Sigmoid colon (tissue), 7 donors: ENCODE data around the gene RBFOX2. TPM values are rescaled to one million over a fixed set of nuclear protein-coding genes. Genes with fewer than 3 reads are reported as not detected.

Experiments used
- DNase-seq: peaks from one replicate; pipeline ENCODE4 v3.0.0-alpha.2; 2019
- H3K27ac ChIP-seq, 4 donors: fragments of 200-600 bp; sonication (generic); one replicate each; pipeline ENCODE4 v1.5.1; 2016 to 2019; ENCODE audit warnings: mild to moderate bottlenecking in 1 of 4
- H3K27me3 ChIP-seq, 3 donors: fragments of 200-600 bp; sonication (generic); one replicate each; pipeline ENCODE4 v1.5.1; 2019; ENCODE audit warnings: mild to moderate bottlenecking in 1 of 3
- H3K36me3 ChIP-seq, 4 donors: fragments of 200-600 bp; sonication (generic); one replicate each; pipeline ENCODE4 v1.5.1; 2016 to 2019
- H3K4me1 ChIP-seq, 4 donors: fragments of 200-600 bp; sonication (generic); one replicate each; pipeline ENCODE4 v1.5.1; 2017 to 2019
- H3K4me3 ChIP-seq, 4 donors: fragments of 200-600 bp; sonication (generic); one replicate each; pipeline ENCODE4 v1.5.1; 2017 to 2019; ENCODE audit warnings: mild to moderate bottlenecking in 2 of 4, moderate library complexity in 1 of 4
- H3K9me3 ChIP-seq, 4 donors: fragments of 200-600 bp in 3 of 4; sonication (generic) in 3 of 4; one replicate each; pipeline versions ENCODE4 v1.5.1 to v1.6.1; 2013 to 2019
- EP300 ChIP-seq, 4 donors: sonication (generic); formaldehyde crosslinking; IDR thresholded peaks; one replicate each; pipeline ENCODE4 v1.6.1; 2017; ENCODE audit warnings: antibody characterized with exemption in 4 of 4
- POLR2A ChIP-seq, 2 donors: fragments of 450-650 bp; IDR thresholded peaks; one replicate each; pipeline ENCODE4 v1.6.1; 2016; ENCODE audit warnings: antibody characterized with exemption in 2 of 2, mild to moderate bottlenecking in 2 of 2, moderate library complexity in 2 of 2
- POLR2AphosphoS5 ChIP-seq, 4 donors: sonication (generic); formaldehyde crosslinking; IDR thresholded peaks; one replicate each; pipeline ENCODE4 v1.6.1; 2017; ENCODE audit warnings: antibody characterized with exemption in 4 of 4
- WGBS, 2 donors: extraction: QIAGEN DNeasy Blood & Tissue Kit; methylation state at CpG; one replicate each; pipeline ENCODE4 v1.1.7; 2013; 5-methylcytosine and 5-hydroxymethylcytosine counted together
- intact Hi-C: fragments of 100-400 bp; cut with DNase I; formaldehyde crosslinking; loops from one replicate; pipeline ENCODE4 v1.15.1; 2023
- polyA plus RNA-seq, 3 donors: library from polyadenylated mRNA; stranded (reverse); fragments of 200-250 nt; gene quantifications; one replicate each; pipeline ENCODE4 v1.2.3, GENCODE V29; 2013
- total RNA-seq, 4 donors: library from RNA; depleted of rRNA; stranded (reverse); fragments of >200 nt; gene quantifications; one replicate each; pipeline ENCODE4 v1.1.0, GENCODE V29; 2016
- TF ChIP-seq, protein P1 (sequence below), 4 experiments: fragments of 450-650 bp in 3 of 4; fragments of 200-600 bp in 1 of 4; IDR thresholded peaks; one replicate each; pipeline ENCODE4 v1.5.1; 2016 to 2019; ENCODE audit warnings: antibody characterized with exemption in 4 of 4, mild to moderate bottlenecking in 3 of 4, moderate library complexity in 2 of 4
- donor health status: healthy with polysubstance abuse.
- donor health status: Bipolar disorder and iron deficiency.
- donor health status: healthy.

RBFOX2 gene
- total and polyA plus RNA-seq, 7 donors = 11.6 to 164 (median 138) TPM

DNA sequence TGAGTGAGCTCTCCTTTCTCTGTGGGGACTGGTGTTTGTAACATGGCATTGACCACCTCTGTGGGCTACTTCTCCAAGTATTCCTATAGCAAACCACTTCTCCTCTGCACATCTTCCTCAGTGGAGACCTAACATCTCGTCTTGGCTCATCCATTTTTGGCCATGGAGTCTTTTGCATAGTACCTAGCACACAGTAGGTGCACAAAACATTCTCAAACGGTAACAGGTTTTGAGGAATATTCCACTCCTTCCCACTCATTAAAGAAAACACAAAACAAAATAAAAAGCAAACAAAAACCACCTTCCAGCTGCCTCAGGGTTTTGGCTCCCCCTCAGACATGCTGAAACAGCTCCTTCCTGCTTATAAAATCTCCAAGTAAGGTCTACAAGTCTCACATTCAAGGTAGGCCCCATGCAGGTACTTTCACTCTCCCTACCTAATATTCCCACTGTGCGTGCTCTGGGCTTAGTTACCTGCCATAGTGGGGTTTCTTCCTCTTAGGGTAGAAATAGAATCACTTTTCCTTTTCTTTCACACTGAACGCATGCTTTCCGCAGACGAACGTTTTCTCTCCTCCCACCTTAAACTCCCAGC is 132.4 kb downstream of the RBFOX2 start:
- Histone ChIP-seq H3K27me3 (no peaks in the 10 kb centered on the region), H3K9me3 (no peaks in the 10 kb centered on the region), H3K4me3 (no peak overlapping the region), H3K4me1 (peaks cover 0 to 56% (median 54%) of the 10 kb centered on the region in 4 donors), H3K27ac (peak overlapping the region; percentile 84 to 90 (median 86)), H3K36me3 (no peaks in the 10 kb centered on the region)
- no peak for DNase-seq
- no peak for TF ChIP-seq POLR2A (IDR thresholded peaks at IDR 0.05)
- TF ChIP-seq EP300 (IDR thresholded peaks at IDR 0.05) = no peak
- TF ChIP-seq POLR2AphosphoS5 (IDR thresholded peaks at IDR 0.05) = no peak
- TF ChIP-seq, protein P1, sequence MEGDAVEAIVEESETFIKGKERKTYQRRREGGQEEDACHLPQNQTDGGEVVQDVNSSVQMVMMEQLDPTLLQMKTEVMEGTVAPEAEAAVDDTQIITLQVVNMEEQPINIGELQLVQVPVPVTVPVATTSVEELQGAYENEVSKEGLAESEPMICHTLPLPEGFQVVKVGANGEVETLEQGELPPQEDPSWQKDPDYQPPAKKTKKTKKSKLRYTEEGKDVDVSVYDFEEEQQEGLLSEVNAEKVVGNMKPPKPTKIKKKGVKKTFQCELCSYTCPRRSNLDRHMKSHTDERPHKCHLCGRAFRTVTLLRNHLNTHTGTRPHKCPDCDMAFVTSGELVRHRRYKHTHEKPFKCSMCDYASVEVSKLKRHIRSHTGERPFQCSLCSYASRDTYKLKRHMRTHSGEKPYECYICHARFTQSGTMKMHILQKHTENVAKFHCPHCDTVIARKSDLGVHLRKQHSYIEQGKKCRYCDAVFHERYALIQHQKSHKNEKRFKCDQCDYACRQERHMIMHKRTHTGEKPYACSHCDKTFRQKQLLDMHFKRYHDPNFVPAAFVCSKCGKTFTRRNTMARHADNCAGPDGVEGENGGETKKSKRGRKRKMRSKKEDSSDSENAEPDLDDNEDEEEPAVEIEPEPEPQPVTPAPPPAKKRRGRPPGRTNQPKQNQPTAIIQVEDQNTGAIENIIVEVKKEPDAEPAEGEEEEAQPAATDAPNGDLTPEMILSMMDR (IDR thresholded peaks at IDR 0.05) = no peak
- intact Hi-C loops = no loop called here
- 81 to 90% methylated on average over 7 of the region's 7 CpGs for WGBS, 2 donors

DNA sequence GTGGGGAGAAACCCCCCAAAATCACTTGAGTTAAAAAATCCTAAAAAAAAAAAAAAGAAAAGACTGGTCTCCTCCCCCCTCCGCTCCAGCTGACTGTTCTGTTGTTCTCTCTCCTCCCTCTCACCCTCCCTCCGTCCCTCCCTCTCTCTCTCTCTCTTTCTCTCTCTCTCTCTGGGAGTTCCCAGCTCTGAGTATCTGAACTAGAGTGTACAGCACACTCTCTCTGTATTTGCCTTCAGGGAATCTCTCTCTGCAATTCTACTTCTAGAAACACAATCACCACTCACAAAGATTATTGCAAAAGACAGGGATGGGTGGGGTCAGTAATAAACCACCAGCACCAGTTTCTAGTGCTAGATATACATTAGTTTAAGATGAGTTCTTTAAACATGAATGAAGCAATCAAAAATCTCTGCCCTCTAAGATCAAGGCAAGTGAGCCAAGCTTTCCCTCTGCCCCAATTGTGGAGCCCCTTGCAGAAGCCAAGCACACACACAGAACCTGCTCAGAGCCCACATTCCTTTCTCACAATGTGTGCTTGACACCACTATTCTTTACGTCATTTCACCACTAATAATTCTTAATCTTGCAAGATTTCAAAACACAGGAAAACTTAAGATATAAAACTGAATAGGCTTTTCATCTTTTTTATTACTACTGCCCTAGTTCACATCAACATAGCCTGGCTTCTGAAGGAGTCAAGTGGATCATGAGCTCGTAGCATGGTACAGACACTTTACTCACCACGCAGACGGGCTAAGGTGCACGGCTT is 133.5 kb downstream of the RBFOX2 start:
- Histone ChIP-seq H3K27ac (peak overlapping the region; percentile 84 to 90 (median 86)), H3K4me3 (peak overlapping the region; percentile 38 to 53 (median 48)), H3K9me3 (no peaks in the 10 kb centered on the region), H3K27me3 (no peaks in the 10 kb centered on the region), H3K4me1 (peaks cover 0 to 54% (median 49%) of the 10 kb centered on the region in 4 donors), H3K36me3 (no peaks in the 10 kb centered on the region)
- TF ChIP-seq POLR2A (IDR thresholded peaks at IDR 0.05) (no peak), EP300 (IDR thresholded peaks at IDR 0.05) (no peak), POLR2AphosphoS5 (IDR thresholded peaks at IDR 0.05) (peak in 3 of 4 donors; percentile 9 to 54 (median 33))
- TF ChIP-seq, protein P1 (IDR thresholded peaks at IDR 0.05) = no peak
- peak; percentile 85 for DNase-seq
- intact Hi-C loops = no loop called here
- WGBS, 2 donors = 67 to 79% methylated on average over 7 of the region's 7 CpGs

DNA sequence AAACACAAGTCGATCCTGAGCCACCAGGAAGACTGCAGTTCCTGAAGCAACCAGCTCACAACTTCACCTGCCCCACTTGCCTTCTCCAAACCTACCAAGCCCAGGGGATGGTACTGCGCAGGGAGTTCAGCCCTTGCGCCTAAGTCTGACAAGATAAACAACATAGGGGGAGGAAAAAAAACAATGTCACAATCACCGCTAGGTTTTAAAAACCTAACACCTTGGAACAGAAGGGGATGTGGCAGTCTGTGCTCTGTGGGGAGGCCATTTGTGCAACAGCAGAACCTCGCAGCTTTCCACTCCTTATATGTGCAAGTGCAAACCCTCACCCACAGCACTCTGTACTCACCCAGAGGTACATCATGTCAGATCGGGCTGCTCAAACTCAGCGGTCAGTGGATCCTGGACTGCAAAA is 134.2 kb downstream of the RBFOX2 start:
- DNase-seq = peak; percentile 87
- WGBS, 2 donors = 75 to 83% methylated on average over 7 of the region's 7 CpGs
- Histone ChIP-seq H3K27ac (peak overlapping the region; percentile 84 to 90 (median 86)), H3K9me3 (no peaks in the 10 kb centered on the region), H3K4me3 (peak overlapping the region; percentile 38 to 53 (median 48)), H3K27me3 (no peaks in the 10 kb centered on the region), H3K4me1 (peaks cover 0 to 54% (median 44%) of the 10 kb centered on the region in 4 donors), H3K36me3 (no peaks in the 10 kb centered on the region)
- peak; percentile 56 to 72 for TF ChIP-seq POLR2A (IDR thresholded peaks at IDR 0.05)
- no peak for TF ChIP-seq EP300 (IDR thresholded peaks at IDR 0.05)
- TF ChIP-seq, protein P1 (IDR thresholded peaks at IDR 0.05) = peak; percentile 38 to 74 (median 50)
- TF ChIP-seq POLR2AphosphoS5 (IDR thresholded peaks at IDR 0.05) = peak; percentile 55 to 84 (median 79)
- intact Hi-C loops = no loop called here

DNA sequence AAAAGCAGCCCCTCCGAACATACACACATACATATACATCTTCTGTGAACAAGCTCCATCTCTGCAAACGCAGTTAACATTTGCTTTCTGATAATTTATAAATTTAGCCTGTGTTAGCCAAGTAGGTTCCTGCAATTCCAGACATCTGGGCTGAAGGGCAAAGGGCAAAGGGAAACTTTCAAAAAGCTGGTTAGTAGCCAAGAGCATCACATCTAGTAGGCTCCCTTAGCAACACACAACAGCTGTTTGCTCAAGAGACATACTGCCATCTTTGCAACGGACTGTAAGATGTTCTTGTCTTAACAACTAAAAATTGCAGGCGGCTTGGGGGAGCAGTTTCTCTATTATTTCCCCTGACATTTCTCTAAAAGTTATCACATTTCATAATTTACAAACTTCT is 134.9 kb downstream of the RBFOX2 start:
- Histone ChIP-seq H3K27ac (peak overlapping the region; percentile 84 to 90 (median 86)), H3K9me3 (no peaks in the 10 kb centered on the region), H3K4me1 (peaks cover 0 to 60% (median 44%) of the 10 kb centered on the region in 4 donors), H3K4me3 (peak overlapping the region; percentile 38 to 53 (median 48)), H3K36me3 (no peaks in the 10 kb centered on the region), H3K27me3 (no peaks in the 10 kb centered on the region)
- peak in 1 of 4 donors; percentile 31 for TF ChIP-seq EP300 (IDR thresholded peaks at IDR 0.05)
- no peak for TF ChIP-seq POLR2A (IDR thresholded peaks at IDR 0.05)
- peak in 3 of 4 donors; percentile 16 to 73 (median 71) for TF ChIP-seq POLR2AphosphoS5 (IDR thresholded peaks at IDR 0.05)
- intact Hi-C loops = loop anchor here (2.0 kb wide), 1 partner anchor 55 kb away; no protein-coding TSS in a partner anchor
- DNase-seq = no peak
- 63 to 71% methylated on average over 4 of the region's 4 CpGs for WGBS, 2 donors

DNA sequence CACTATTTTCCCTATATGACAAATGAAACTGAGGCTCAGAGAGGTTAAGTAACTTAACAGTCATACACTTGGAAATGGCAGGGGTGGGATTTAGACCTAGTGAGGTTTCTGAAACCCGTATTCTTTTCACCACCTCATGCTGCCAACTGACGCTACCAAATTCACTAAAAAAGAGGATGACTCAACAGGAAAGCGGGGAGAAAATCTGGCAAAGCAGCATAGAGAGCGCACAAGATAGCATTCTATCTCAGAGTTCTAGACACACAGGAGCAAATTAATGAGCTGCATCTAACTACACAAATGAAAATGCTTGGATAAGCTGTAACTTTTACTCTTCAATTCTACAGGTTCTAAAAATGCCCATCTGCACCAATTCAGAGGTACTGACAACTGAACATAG is 136.4 kb downstream of the RBFOX2 start:
- Histone ChIP-seq H3K9me3 (no peaks in the 10 kb centered on the region), H3K27ac (peak overlapping the region; percentile 84 to 90 (median 86)), H3K27me3 (no peaks in the 10 kb centered on the region), H3K4me3 (peak overlapping the region; percentile 38 to 53 (median 48)), H3K4me1 (peaks cover 0 to 66% (median 54%) of the 10 kb centered on the region in 4 donors), H3K36me3 (no peaks in the 10 kb centered on the region)
- DNase-seq = no peak
- TF ChIP-seq POLR2A (IDR thresholded peaks at IDR 0.05) (no peak), EP300 (IDR thresholded peaks at IDR 0.05) (no peak), POLR2AphosphoS5 (IDR thresholded peaks at IDR 0.05) (peak in 3 of 4 donors; percentile 26 to 69 (median 38))
- TF ChIP-seq, protein P1 (IDR thresholded peaks at IDR 0.05) = no peak
- 55 to 84% methylated on average over 4 of the region's 4 CpGs for WGBS, 2 donors
- intact Hi-C loops = loop anchor here (2.0 kb wide), 1 partner anchor 53 kb away; no protein-coding TSS in a partner anchor
